GM12874 (cell line): ENCODE measurements around the gene CSNK1A1.

Source experiments
- CTCF ChIP-seq: IDR thresholded peaks from 2 replicates; pipeline ENCODE4 v1.5.1; 2011; ENCODE audit warnings: low read depth, mild to moderate bottlenecking, control low read depth, low read length, moderate library complexity; ENCODE audit not compliant: insufficient read depth

The CSNK1A1 gene

GRCh38 chr5:149493316-149493715 lies 57.9 kb downstream of the CSNK1A1 start:
- TF ChIP-seq CTCF: no peak

DNA sequence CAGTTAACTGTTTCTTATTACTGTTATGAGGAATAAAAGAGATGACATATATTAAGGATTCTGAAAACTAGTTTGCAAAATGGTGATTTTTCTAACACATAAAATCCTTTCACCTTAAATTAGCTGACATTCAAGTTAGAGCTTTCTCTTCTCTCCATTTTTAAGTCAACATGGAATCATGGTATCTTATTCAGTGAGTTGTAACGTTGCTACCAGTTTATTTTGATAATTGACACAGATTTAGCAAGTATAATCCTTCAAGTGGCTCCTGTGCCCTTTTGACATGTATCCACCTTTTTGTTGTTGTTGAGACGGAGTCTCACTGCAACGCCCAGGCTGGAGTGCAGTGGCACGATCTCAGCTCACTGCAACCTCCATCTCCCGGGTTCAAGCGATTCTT lies 58.5 kb downstream of the CSNK1A1 start:
- no peak for TF ChIP-seq CTCF

DNA sequence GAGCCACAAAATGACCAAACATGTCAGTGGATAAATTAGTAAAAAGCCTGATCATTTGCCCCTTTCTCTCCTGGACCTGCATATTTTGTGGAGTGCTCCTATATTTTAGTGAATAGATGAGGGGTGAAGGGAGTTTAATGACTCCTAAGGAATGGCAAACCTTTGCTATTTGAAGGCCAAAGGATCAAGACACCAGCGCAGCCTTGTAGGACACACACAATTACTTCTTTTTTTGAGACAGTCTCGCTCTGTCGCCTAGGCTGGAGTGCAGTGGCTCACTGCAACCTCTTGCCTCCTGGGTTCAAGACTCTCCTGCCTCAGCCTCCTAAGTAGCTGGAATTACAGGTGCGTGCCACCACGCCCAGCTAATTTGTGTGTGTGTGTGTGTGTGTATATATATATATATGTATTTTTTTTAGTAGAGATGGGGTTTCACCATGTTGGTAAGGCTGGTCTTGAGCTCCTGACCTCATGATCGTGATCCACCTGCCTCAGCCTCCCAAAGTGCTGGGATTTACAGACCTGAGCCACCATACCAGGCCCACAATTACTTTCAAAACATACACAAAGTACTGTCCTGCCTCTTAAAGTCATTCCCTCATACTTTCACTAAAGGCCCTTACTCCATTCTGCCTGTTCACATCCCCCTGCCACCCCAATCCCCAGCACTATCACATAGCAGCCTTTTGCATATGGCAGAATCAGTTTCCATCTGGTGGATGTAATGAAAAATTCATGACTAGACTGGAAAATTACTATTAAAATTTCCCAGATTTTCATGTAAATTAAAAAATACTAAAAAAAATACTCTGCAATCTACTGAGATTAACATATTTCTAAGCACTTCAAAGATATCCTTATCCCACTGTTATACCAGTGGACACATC lies 60.4 kb downstream of the CSNK1A1 start:
- TF ChIP-seq CTCF: no peak

DNA sequence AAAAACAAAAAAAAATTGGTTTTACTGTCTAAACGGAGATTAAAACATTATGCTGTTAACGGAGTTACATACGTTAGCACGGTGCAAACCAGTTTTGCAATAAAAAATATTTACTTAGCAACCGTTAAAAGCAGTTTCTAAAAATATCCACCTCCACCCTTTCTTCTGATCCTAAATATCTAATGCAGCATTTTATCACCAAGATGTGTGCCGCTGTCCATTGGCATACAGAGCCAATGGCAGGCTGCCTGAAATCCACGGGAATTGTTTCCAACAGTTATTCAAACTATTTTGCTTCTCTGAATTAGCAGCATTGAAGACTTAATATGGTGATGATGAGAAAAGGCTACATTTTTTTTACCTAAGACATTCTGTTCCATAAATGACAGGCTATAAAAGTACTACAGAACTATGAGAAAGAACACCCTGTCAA lies 61.6 kb downstream of the CSNK1A1 start:
- no peak for TF ChIP-seq CTCF

- TF ChIP-seq CTCF: no peak
Measured at GRCh38 chr5:149488645-149489306, 62.5 kb downstream of the CSNK1A1 start.

DNA sequence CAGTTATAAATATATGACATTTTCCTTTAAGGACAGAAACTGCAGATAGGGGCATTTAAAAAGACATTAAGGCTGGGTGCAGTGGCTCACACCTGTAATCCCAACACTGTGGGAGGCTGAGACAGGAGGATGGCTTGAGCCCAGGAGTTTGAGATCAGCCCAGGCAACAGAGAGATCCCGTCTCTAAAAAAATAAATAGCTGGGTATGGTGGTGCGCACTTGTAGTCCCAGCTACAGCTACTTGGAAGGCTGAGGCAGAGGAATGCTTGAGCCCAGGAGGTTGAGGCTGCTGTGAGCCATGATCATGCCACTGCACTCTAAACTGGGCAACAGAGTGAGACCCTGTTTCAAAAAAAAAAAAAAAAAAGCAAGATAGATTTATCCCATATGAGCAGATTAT lies 63.6 kb downstream of the CSNK1A1 start:
- TF ChIP-seq CTCF: no peak

GRCh38 chr5:149486726-149487635 lies 64.3 kb downstream of the CSNK1A1 start:
- TF ChIP-seq CTCF: no peak
